ENCODE measurements around the gene CRIM1. TPM values are rescaled to one million over a fixed set of nuclear protein-coding genes. Genes with fewer than 3 reads are reported as not detected.

The CRIM1 gene
- total RNA-seq, 1 experiment from 2014 or later: 27.6 TPM

DNA sequence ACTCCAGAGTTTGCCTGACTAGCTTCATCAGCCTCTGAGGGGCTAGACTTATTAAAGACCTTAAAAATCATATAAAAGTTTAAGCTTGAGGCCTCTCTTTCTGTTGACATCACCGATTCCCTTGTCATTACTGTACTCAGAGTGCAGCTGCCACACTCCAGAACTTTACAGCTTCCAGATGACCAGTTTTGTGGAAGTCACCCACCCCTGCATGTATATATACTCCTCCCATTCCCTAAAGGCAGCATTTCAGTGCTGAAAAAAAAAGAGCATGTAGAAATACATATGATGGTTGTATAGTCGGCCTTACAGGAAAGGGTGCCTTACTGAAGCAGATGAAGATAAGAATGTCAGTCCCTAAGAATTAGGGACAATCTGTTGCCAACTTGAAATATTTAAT, 125.1 kb downstream of the CRIM1 start:
- Histone ChIP-seq H2BK20ac (ENCODE audit: low read depth, low read length, poor library complexity, severe bottlenecking) (no peak overlapping the region), H3K14ac (ENCODE audit: insufficient read depth, low read length) (no peak overlapping the region), H3K9me3 (ENCODE audit: control insufficient read depth, low read depth, low read length) (peaks cover 4% of the 10 kb centered on the region), H3K56ac (ENCODE audit: insufficient read length, low read depth, low read length) (no peak overlapping the region), H3K23me2 (ENCODE audit: insufficient read length, low read depth, low read length, poor library complexity, severe bottlenecking) (no peaks in the 10 kb centered on the region), H2BK12ac (ENCODE audit: insufficient read length, low read depth, low read length) (no peak overlapping the region), H3K4me2 (ENCODE audit: insufficient read depth, insufficient read length, low read length) (no peak overlapping the region), H3K18ac (ENCODE audit: insufficient read length, low read depth, low read length) (no peak overlapping the region), H3K4ac (ENCODE audit: low read depth, low read length) (no peak overlapping the region), H3K4me1 (ENCODE audit: insufficient read depth, low read length) (no peaks in the 10 kb centered on the region), H4K91ac (ENCODE audit: insufficient read length, low read depth, low read length) (no peak overlapping the region), H4K8ac (replicated peaks; ENCODE audit: insufficient read length, low read depth, low read length) (no peak overlapping the region), H2AFZ (ENCODE audit: low read length) (no peak overlapping the region), H3K9ac (ENCODE audit: extremely low read depth, insufficient read length, low read length) (no peak overlapping the region), H4K5ac (ENCODE audit: insufficient read length, low read depth, low read length) (no peak overlapping the region), H4K20me1 (ENCODE audit: control insufficient read depth, insufficient read depth, insufficient read length) (no peaks in the 10 kb centered on the region), H3T11ph (ENCODE audit: low read length) (no peak overlapping the region), H3K27me3 (ENCODE audit: insufficient read depth, low read length) (no peaks in the 10 kb centered on the region), H2AK5ac (ENCODE audit: insufficient read length, low read length) (no peak overlapping the region), H3K23ac (ENCODE audit: insufficient read length, low read depth, low read length) (no peak overlapping the region), H3K79me1 (ENCODE audit: insufficient read depth, low read depth, low read length, poor library complexity, severe bottlenecking) (no peaks in the 10 kb centered on the region), H3K27ac (ENCODE audit: insufficient read length, low read depth, low read length) (no peak overlapping the region), H3K79me2 (ENCODE audit: insufficient read depth, low read length) (no peaks in the 10 kb centered on the region), H2BK120ac (ENCODE audit: low read depth, low read length, poor library complexity, severe bottlenecking) (no peak overlapping the region), H2BK5ac (ENCODE audit: insufficient read length, low read length) (no peak overlapping the region), H2BK15ac (ENCODE audit: low read depth, low read length) (no peak overlapping the region)
- Mint-ChIP-seq H3K9me3 (peaks cover 3 to 4% of the 10 kb centered on the region in 2 experiments), H3K36me3 (ENCODE audit: insufficient read depth in 1 of 3, low read depth in 3 of 3) (peaks cover 35 to 83% (median 55%) of the 10 kb centered on the region in 3 experiments), H3K4me1 (peaks cover 2 to 7% of the 10 kb centered on the region in 2 experiments; a peak in 1 of 4 replicates), H3K27me3 (ENCODE audit: low read depth) (no peaks in the 10 kb centered on the region), H3K4me3 (no peak overlapping the region), H3K27ac (peak overlapping the region in 1 of 3 experiments; percentile 21; a peak in 1 of 7 replicates)
- TF ChIP-seq CTCF (conservative IDR thresholded peaks at IDR 0.05): no peak
- no CpG with 5 or more reads among the region's 2 CpGs for WGBS (ENCODE audit: extremely low coverage, insufficient read length, low lambda C conversion rate)
- no peak for DNase-seq
